HFF-Myc (cell line): Measurements from ENCODE around the gene HEXIM2.

ENCODE experiments used
- DNase-seq: peaks from one replicate; pipeline ENCODE4 v3.0.0-alpha.2; 2011; ENCODE audit warnings: low read depth; ENCODE audit errors: extremely low read depth
- H3K4me3 ChIP-seq: replicated peaks from 2 replicates; pipeline ENCODE4 v1.5.1; 2011; ENCODE audit warnings: low read depth, mild to moderate bottlenecking, control low read depth, low read length
- CTCF ChIP-seq: IDR thresholded peaks from 2 replicates; pipeline ENCODE4 v1.5.1; 2012; ENCODE audit warnings: mild to moderate bottlenecking, low read depth, low read length, control low read depth; ENCODE audit errors: missing control alignments

HEXIM2 gene

GRCh38 chr17:45161288-45162024 lies at the start of gene HEXIM2:
Gene HEXIM2, plus strand, starts transcription at chr17:45161875. Its CDS starts 919 bp downstream, at chr17:45162794.
- TF ChIP-seq CTCF, result no peak
- DNase-seq, result peak; percentile 100
- H3K4me3 ChIP-seq, result peak within 1 kb of the TSS; percentile 81

- no peak for TF ChIP-seq CTCF
- DNase-seq, result no peak
Observed at GRCh38 chr17:45112559-45113423, 48.9 kb upstream of the HEXIM2 start.

GRCh38 chr17:45113424-45113754 lies 48.3 kb upstream of the HEXIM2 start:
- no peak overlapping the region for H3K4me3 ChIP-seq
- no peak for TF ChIP-seq CTCF
- DNase-seq, result no peak

More at GRCh38 chr17:45112559-45113423, 48.9 kb upstream of the HEXIM2 start:
- no peak overlapping the region for H3K4me3 ChIP-seq

- TF ChIP-seq CTCF, result no peak
- no peak for DNase-seq
- H3K4me3 ChIP-seq, result no peak overlapping the region
Observed at GRCh38 chr17:45114117-45114932, 47.4 kb upstream of the HEXIM2 start.

GRCh38 chr17:45115015-45115625 lies 46.6 kb upstream of the HEXIM2 start:
- TF ChIP-seq CTCF, result no peak
- DNase-seq, result no peak
- no peak overlapping the region for H3K4me3 ChIP-seq

- no peak for TF ChIP-seq CTCF
- DNase-seq, result no peak
- H3K4me3 ChIP-seq, result no peak overlapping the region
Observed at GRCh38 chr17:45115871-45116270, 45.8 kb upstream of the HEXIM2 start.
